Esophagus (tissue), 2 donors: ENCODE results near the gene DDA1. TPM values are rescaled to one million over a fixed set of nuclear protein-coding genes. Genes with fewer than 3 reads are reported as not detected.

Source experiments
- H3K27ac ChIP-seq, 2 donors: one replicate each; pipeline ENCODE4 v1.5.1; 2013; ENCODE audit warnings: low read depth in 2 of 2, mild to moderate bottlenecking in 2 of 2, inconsistent platforms in 1 of 2, low read length in 1 of 2, moderate library complexity in 1 of 2
- H3K27me3 ChIP-seq, 2 donors: one replicate each; pipeline ENCODE4 v1.6.1; 2013; ENCODE audit warnings: low read length in 2 of 2, control low read depth in 1 of 2, mild to moderate bottlenecking in 1 of 2; ENCODE audit not compliant: insufficient read depth in 2 of 2, control insufficient read depth in 1 of 2
- H3K36me3 ChIP-seq, 2 donors: one replicate each; pipeline ENCODE4 v1.6.1; 2013; ENCODE audit warnings: low read length in 1 of 2; ENCODE audit not compliant: control insufficient read depth in 2 of 2, insufficient read depth in 2 of 2
- H3K4me1 ChIP-seq, 2 donors: one replicate each; pipeline ENCODE4 v1.6.1; 2013; ENCODE audit warnings: low read length in 1 of 2; ENCODE audit not compliant: control insufficient read depth in 2 of 2, insufficient read depth in 2 of 2
- H3K4me3 ChIP-seq, 2 donors: one replicate each; pipeline ENCODE4 v1.5.1; 2013; ENCODE audit warnings: low read length in 2 of 2, mild to moderate bottlenecking in 2 of 2, low read depth in 1 of 2, moderate library complexity in 1 of 2
- H3K9me3 ChIP-seq, 2 donors: one replicate each; pipeline ENCODE4 v1.6.1; 2013; ENCODE audit warnings: mild to moderate bottlenecking in 2 of 2, low read depth in 1 of 2, low read length in 1 of 2, moderate library complexity in 1 of 2; ENCODE audit not compliant: control insufficient read depth in 2 of 2, insufficient read depth in 1 of 2
- WGBS, 2 donors: extraction: QIAGEN DNeasy Blood & Tissue Kit; methylation state at CpG; one replicate each; pipeline ENCODE4 v1.1.7; 2013; 5-methylcytosine and 5-hydroxymethylcytosine counted together
- polyA plus RNA-seq, 2 donors: library from polyadenylated mRNA; stranded (reverse); fragments of 200-250 nt; gene quantifications; one replicate each; pipeline ENCODE4 v1.2.3, GENCODE V29; 2013
- donor health status: healthy with polysubstance abuse.
- donor health status: Bipolar disorder and iron deficiency.

DDA1 gene
- polyA plus RNA-seq, 2 donors: 40.3 to 41.4 TPM

GRCh38 chr19:17320435-17320834, 11.1 kb downstream of the DDA1 start:
- peaks cover 9 to 39% of the 10 kb centered on the region in 2 donors for H3K36me3 ChIP-seq
- H3K4me1 ChIP-seq: no peaks in the 10 kb centered on the region
- no peak overlapping the region for H3K4me3 ChIP-seq
- no peak overlapping the region for H3K27ac ChIP-seq
- no peaks in the 10 kb centered on the region for H3K27me3 ChIP-seq
- H3K9me3 ChIP-seq: peaks cover 0 to 3% of the 10 kb centered on the region in 2 donors
- WGBS, 2 donors: 79 to 89% methylated on average over 11 of the region's 11 CpGs

GRCh38 chr19:17321655-17322489, 12.5 kb downstream of the DDA1 start:
- Histone ChIP-seq H3K4me3 (no peak overlapping the region), H3K27ac (no peak overlapping the region), H3K27me3 (no peaks in the 10 kb centered on the region), H3K36me3 (peaks cover 5 to 31% of the 10 kb centered on the region in 2 donors), H3K9me3 (no peaks in the 10 kb centered on the region), H3K4me1 (no peaks in the 10 kb centered on the region)
- WGBS, 2 donors: 82 to 85% methylated on average over 19 of the region's 19 CpGs

- no peaks in the 10 kb centered on the region for H3K9me3 ChIP-seq
- WGBS, 2 donors: 70 to 78% methylated on average over 10 of the region's 10 CpGs
- H3K4me1 ChIP-seq: no peaks in the 10 kb centered on the region
- H3K4me3 ChIP-seq: no peak overlapping the region
- no peaks in the 10 kb centered on the region for H3K27me3 ChIP-seq
- no peak overlapping the region for H3K27ac ChIP-seq
- H3K36me3 ChIP-seq: peaks cover 5 to 31% of the 10 kb centered on the region in 2 donors
Measured at GRCh38 chr19:17322854-17323253, 13.5 kb downstream of the DDA1 start.

- H3K9me3 ChIP-seq: no peaks in the 10 kb centered on the region
- H3K27ac ChIP-seq: no peak overlapping the region
- no peaks in the 10 kb centered on the region for H3K27me3 ChIP-seq
- 42 to 44% methylated on average over 44 to 56 of the region's 56 CpGs for WGBS, 2 donors
- peaks cover 5 to 31% of the 10 kb centered on the region in 2 donors for H3K36me3 ChIP-seq
- no peaks in the 10 kb centered on the region for H3K4me1 ChIP-seq
- no peak overlapping the region for H3K4me3 ChIP-seq
Measured at GRCh38 chr19:17323300-17323963, 14.1 kb downstream of the DDA1 start.

GRCh38 chr19:17323964-17324332, 14.6 kb downstream of the DDA1 start:
- H3K27ac ChIP-seq: no peak overlapping the region
- H3K9me3 ChIP-seq: no peaks in the 10 kb centered on the region
- peaks cover 2 to 4% of the 10 kb centered on the region in 2 donors for H3K4me1 ChIP-seq
- H3K27me3 ChIP-seq: no peaks in the 10 kb centered on the region
- peaks cover 5 to 30% of the 10 kb centered on the region in 2 donors for H3K36me3 ChIP-seq
- H3K4me3 ChIP-seq: no peak overlapping the region
- 30 to 33% methylated on average over 5 to 7 of the region's 7 CpGs for WGBS, 2 donors

GRCh38 chr19:17324357-17325114, 15.2 kb downstream of the DDA1 start:
- 90 to 91% methylated on average over 28 of the region's 28 CpGs for WGBS, 2 donors
- H3K36me3 ChIP-seq: peaks cover 5 to 27% of the 10 kb centered on the region in 2 donors
- no peak overlapping the region for H3K4me3 ChIP-seq
- H3K27ac ChIP-seq: no peak overlapping the region
- no peaks in the 10 kb centered on the region for H3K9me3 ChIP-seq
- H3K4me1 ChIP-seq: peaks cover 5 to 7% of the 10 kb centered on the region in 2 donors
- H3K27me3 ChIP-seq: no peaks in the 10 kb centered on the region

- no peak overlapping the region for H3K27ac ChIP-seq
- H3K36me3 ChIP-seq: peaks cover 4 to 25% of the 10 kb centered on the region in 2 donors
- peaks cover 5 to 10% of the 10 kb centered on the region in 2 donors for H3K4me1 ChIP-seq
- 93 to 94% methylated on average over 13 to 20 of the region's 20 CpGs for WGBS, 2 donors
- H3K9me3 ChIP-seq: peaks cover 0 to 2% of the 10 kb centered on the region in 2 donors
- H3K27me3 ChIP-seq: peaks cover 0 to 4% of the 10 kb centered on the region in 2 donors
- no peak overlapping the region for H3K4me3 ChIP-seq
Measured at GRCh38 chr19:17325133-17325532, 15.8 kb downstream of the DDA1 start.

- H3K27me3 ChIP-seq: peaks cover 0 to 4% of the 10 kb centered on the region in 2 donors
- H3K27ac ChIP-seq: peak overlapping the region in 1 of 2 donors; percentile 21
- WGBS, 2 donors: 69 to 74% methylated on average over 17 of the region's 17 CpGs
Measured at GRCh38 chr19:17325881-17326594, 16.7 kb downstream of the DDA1 start.

GRCh38 chr19:17326595-17326966, 17.2 kb downstream of the DDA1 start:
- 76 to 82% methylated on average over 11 of the region's 11 CpGs for WGBS, 2 donors

More at GRCh38 chr19:17325881-17326594, 16.7 kb downstream of the DDA1 start:
- H3K4me3 ChIP-seq: no peak overlapping the region
- H3K4me1 ChIP-seq: peaks cover 5 to 11% of the 10 kb centered on the region in 2 donors
- H3K36me3 ChIP-seq: peaks cover 0 to 22% of the 10 kb centered on the region in 2 donors
- peaks cover 0 to 4% of the 10 kb centered on the region in 2 donors for H3K9me3 ChIP-seq

More at GRCh38 chr19:17326595-17326966, 17.2 kb downstream of the DDA1 start:
- Histone ChIP-seq H3K4me1 (peaks cover 5 to 11% of the 10 kb centered on the region in 2 donors), H3K27ac (peak overlapping the region in 1 of 2 donors; percentile 21), H3K36me3 (peaks cover 0 to 20% of the 10 kb centered on the region in 2 donors), H3K4me3 (no peak overlapping the region), H3K27me3 (peaks cover 0 to 4% of the 10 kb centered on the region in 2 donors), H3K9me3 (peaks cover 0 to 4% of the 10 kb centered on the region in 2 donors)
